Trophoblast cell (in vitro differentiated cells and primary cell): ENCODE data around the gene BSN.

Source experiments
- DNase-seq, 2 donors: peaks; one replicate each; pipeline ENCODE4 v3.0.0-alpha.2; 2016
- H2AFZ ChIP-seq: 2 replicates; pipeline ENCODE4 v1.6.1; 2013; ENCODE audit warnings: low read length, moderate library complexity, mild to moderate bottlenecking; ENCODE audit not compliant: insufficient read depth, poor library complexity
- H2AK5ac ChIP-seq: 2 replicates; pipeline ENCODE4 v1.6.1; 2013; ENCODE audit warnings: mild to moderate bottlenecking, low read length
- H2BK120ac ChIP-seq: 2 replicates; pipeline ENCODE4 v1.6.1; 2013; ENCODE audit warnings: low read length, mild to moderate bottlenecking, moderate library complexity; ENCODE audit not compliant: insufficient read depth, poor library complexity
- H2BK12ac ChIP-seq: 2 replicates; pipeline ENCODE4 v1.6.1; 2013; ENCODE audit warnings: mild to moderate bottlenecking, low read length, moderate library complexity
- H2BK5ac ChIP-seq: 2 replicates; pipeline ENCODE4 v1.6.1; 2013; ENCODE audit warnings: low read length, low read depth, moderate library complexity, mild to moderate bottlenecking; ENCODE audit not compliant: poor library complexity
- H3K14ac ChIP-seq: 2 replicates; pipeline ENCODE4 v1.6.1; 2013; ENCODE audit warnings: mild to moderate bottlenecking, low read length
- H3K18ac ChIP-seq: 2 replicates; pipeline ENCODE4 v1.6.1; 2013; ENCODE audit warnings: mild to moderate bottlenecking, low read length
- H3K23ac ChIP-seq: 2 replicates; pipeline ENCODE4 v1.6.1; 2013; ENCODE audit warnings: low read length
- H3K27ac ChIP-seq: 2 replicates; pipeline ENCODE4 v1.5.1; 2013; ENCODE audit warnings: low read depth, mild to moderate bottlenecking, inconsistent platforms, low read length, moderate library complexity
- H3K27me3 ChIP-seq: 2 replicates; pipeline ENCODE4 v1.6.1; 2013; ENCODE audit warnings: inconsistent platforms, mild to moderate bottlenecking, low read length, moderate library complexity; ENCODE audit not compliant: insufficient read depth
- H3K36me3 ChIP-seq, 2 experiments: 1 replicate in 1 of 2; 2 replicates in 1 of 2; pipeline ENCODE4 v1.6.1; 2013; ENCODE audit warnings: low read length in 2 of 2, mild to moderate bottlenecking in 2 of 2, moderate library complexity in 1 of 2; ENCODE audit not compliant: insufficient read depth in 2 of 2, control insufficient read depth in 1 of 2
- H3K4ac ChIP-seq: 2 replicates; pipeline ENCODE4 v1.6.1; 2013; ENCODE audit warnings: low read depth, mild to moderate bottlenecking, low read length, moderate library complexity
- H3K4me1 ChIP-seq, 2 experiments: 1 replicate in 1 of 2; 2 replicates in 1 of 2; pipeline ENCODE4 v1.6.1; 2013; ENCODE audit warnings: low read length in 2 of 2, mild to moderate bottlenecking in 2 of 2, moderate library complexity in 1 of 2; ENCODE audit not compliant: insufficient read depth in 2 of 2, control insufficient read depth in 1 of 2
- H3K4me2 ChIP-seq: 2 replicates; pipeline ENCODE4 v1.6.1; 2013; ENCODE audit warnings: inconsistent platforms, mild to moderate bottlenecking, low read length, moderate library complexity
- H3K4me3 ChIP-seq: 2 replicates; pipeline ENCODE4 v1.5.1; 2013; ENCODE audit warnings: mild to moderate bottlenecking, low read depth, low read length, inconsistent platforms
- H3K79me1 ChIP-seq: one replicate; pipeline ENCODE4 v1.6.1; 2013; ENCODE audit warnings: low read length
- H3K79me2 ChIP-seq: 2 replicates; pipeline ENCODE4 v1.6.1; 2013; ENCODE audit warnings: low read length, mild to moderate bottlenecking; ENCODE audit not compliant: control insufficient read depth, insufficient read depth, poor library complexity
- H3K9ac ChIP-seq: 2 replicates; pipeline ENCODE4 v1.6.1; 2013; ENCODE audit warnings: mild to moderate bottlenecking, low read length
- H3K9me3 ChIP-seq: 2 replicates; pipeline ENCODE4 v1.6.1; 2013; ENCODE audit warnings: low read depth, mild to moderate bottlenecking, control low read depth, inconsistent platforms, low read length; ENCODE audit not compliant: insufficient read depth
- H4K12ac ChIP-seq: 2 replicates; pipeline ENCODE4 v1.6.1; 2013; ENCODE audit warnings: low read depth, mild to moderate bottlenecking, low read length, moderate library complexity
- H4K8ac ChIP-seq: 2 replicates; pipeline ENCODE4 v1.6.1; 2013; ENCODE audit warnings: low read depth, mild to moderate bottlenecking, low read length, moderate library complexity
- H4K91ac ChIP-seq: one replicate; pipeline ENCODE4 v1.6.1; 2013; ENCODE audit warnings: low read depth, mild to moderate bottlenecking, low read length, moderate library complexity
- WGBS: extraction: QIAGEN DNeasy Blood & Tissue Kit; methylation state at CpG from one replicate; pipeline ENCODE4 v1.1.7; 2013; ENCODE audit warnings: missing lambda C conversion rate; ENCODE audit not compliant: insufficient read length, insufficient coverage; ENCODE audit errors: extremely low coverage; 5-methylcytosine and 5-hydroxymethylcytosine counted together

Gene BSN

GRCh38 chr3:49712166-49712565 lies 157.9 kb downstream of the BSN start:
- Histone ChIP-seq H3K9ac (no peak overlapping the region), H2BK12ac (no peak overlapping the region), H2AFZ (no peak overlapping the region), H2AK5ac (no peak overlapping the region), H3K79me2 (no peaks in the 10 kb centered on the region), H3K4me2 (no peak overlapping the region), H3K14ac (no peak overlapping the region), H4K12ac (no peak overlapping the region), H3K4me3 (no peak overlapping the region), H2BK120ac (no peak overlapping the region), H3K4me1 (peaks cover 0 to 3% of the 10 kb centered on the region in 2 experiments), H3K23ac (no peak overlapping the region), H3K27ac (no peak overlapping the region), H3K9me3 (peaks cover 2% of the 10 kb centered on the region), H3K79me1 (no peaks in the 10 kb centered on the region), H4K91ac (no peak overlapping the region), H3K27me3 (no peaks in the 10 kb centered on the region), H2BK5ac (no peak overlapping the region), H3K18ac (no peak overlapping the region), H3K4ac (no peak overlapping the region), H4K8ac (no peak overlapping the region), H3K36me3 (peaks cover 10 to 20% of the 10 kb centered on the region in 2 experiments)
- DNase-seq: no peak
- no CpG with 5 or more reads among the region's 11 CpGs for WGBS

GRCh38 chr3:49712631-49713317 lies 158.5 kb downstream of the BSN start:
- no peak overlapping the region for H3K9ac ChIP-seq
- DNase-seq: no peak
- no peak overlapping the region for H3K4me3 ChIP-seq
- no peak overlapping the region for H4K8ac ChIP-seq
- peaks cover 2% of the 10 kb centered on the region for H3K9me3 ChIP-seq
- H3K4me1 ChIP-seq: peaks cover 0 to 3% of the 10 kb centered on the region in 2 experiments
- H2BK12ac ChIP-seq: no peak overlapping the region
- no peaks in the 10 kb centered on the region for H3K27me3 ChIP-seq
- no peak overlapping the region for H2BK120ac ChIP-seq
- no CpG with 5 or more reads among the region's 7 CpGs for WGBS
- H3K14ac ChIP-seq: no peak overlapping the region
- H3K27ac ChIP-seq: no peak overlapping the region
- no peak overlapping the region for H2BK5ac ChIP-seq
- H4K91ac ChIP-seq: no peak overlapping the region
- H3K79me2 ChIP-seq: no peaks in the 10 kb centered on the region
- H4K12ac ChIP-seq: no peak overlapping the region
- no peak overlapping the region for H3K4ac ChIP-seq
- no peaks in the 10 kb centered on the region for H3K79me1 ChIP-seq
- peaks cover 10 to 20% of the 10 kb centered on the region in 2 experiments for H3K36me3 ChIP-seq
- no peak overlapping the region for H2AFZ ChIP-seq
- H2AK5ac ChIP-seq: no peak overlapping the region
- H3K23ac ChIP-seq: no peak overlapping the region
- H3K18ac ChIP-seq: no peak overlapping the region
- no peak overlapping the region for H3K4me2 ChIP-seq

GRCh38 chr3:49713336-49714105 lies 159.2 kb downstream of the BSN start:
- no peak overlapping the region for H4K91ac ChIP-seq
- H4K12ac ChIP-seq: no peak overlapping the region
- H2AFZ ChIP-seq: no peak overlapping the region
- no peak overlapping the region for H2BK120ac ChIP-seq
- no peak overlapping the region for H4K8ac ChIP-seq
- WGBS: no CpG with 5 or more reads among the region's 25 CpGs
- H3K9ac ChIP-seq: no peak overlapping the region
- peaks cover 5% of the 10 kb centered on the region for H3K9me3 ChIP-seq
- peaks cover 0 to 3% of the 10 kb centered on the region in 2 experiments for H3K4me1 ChIP-seq
- H2AK5ac ChIP-seq: no peak overlapping the region
- no peak overlapping the region for H3K4ac ChIP-seq
- H3K18ac ChIP-seq: no peak overlapping the region
- H3K27me3 ChIP-seq: no peaks in the 10 kb centered on the region
- no peak overlapping the region for H3K4me3 ChIP-seq
- no peak overlapping the region for H3K23ac ChIP-seq
- H2BK5ac ChIP-seq: no peak overlapping the region
- DNase-seq: no peak
- no peak overlapping the region for H3K4me2 ChIP-seq
- H3K14ac ChIP-seq: no peak overlapping the region
- no peaks in the 10 kb centered on the region for H3K79me1 ChIP-seq
- H3K79me2 ChIP-seq: no peaks in the 10 kb centered on the region
- H3K27ac ChIP-seq: no peak overlapping the region
- H2BK12ac ChIP-seq: no peak overlapping the region
- H3K36me3 ChIP-seq: peaks cover 10 to 20% of the 10 kb centered on the region in 2 experiments

GRCh38 chr3:49714728-49715550 lies 160.7 kb downstream of the BSN start:
- no peak overlapping the region for H2BK5ac ChIP-seq
- H2AFZ ChIP-seq: no peak overlapping the region
- H4K91ac ChIP-seq: no peak overlapping the region
- no peak overlapping the region for H3K27ac ChIP-seq
- no peak overlapping the region for H4K12ac ChIP-seq
- H3K79me2 ChIP-seq: no peaks in the 10 kb centered on the region
- no peak overlapping the region for H3K4ac ChIP-seq
- peaks cover 7% of the 10 kb centered on the region for H3K9me3 ChIP-seq
- peaks cover 5 to 11% of the 10 kb centered on the region in 2 experiments for H3K4me1 ChIP-seq
- no peak overlapping the region for H3K4me2 ChIP-seq
- H4K8ac ChIP-seq: no peak overlapping the region
- H3K14ac ChIP-seq: no peak overlapping the region
- DNase-seq: no peak
- no peak overlapping the region for H2BK120ac ChIP-seq
- no peak overlapping the region for H2BK12ac ChIP-seq
- no peak overlapping the region for H2AK5ac ChIP-seq
- H3K36me3 ChIP-seq: peaks cover 10 to 20% of the 10 kb centered on the region in 2 experiments
- no peak overlapping the region for H3K9ac ChIP-seq
- H3K27me3 ChIP-seq: no peaks in the 10 kb centered on the region
- WGBS: no CpG with 5 or more reads among the region's 13 CpGs
- H3K4me3 ChIP-seq: no peak overlapping the region
- no peak overlapping the region for H3K18ac ChIP-seq
- H3K79me1 ChIP-seq: no peaks in the 10 kb centered on the region
- no peak overlapping the region for H3K23ac ChIP-seq
